Smooth muscle cell (in vitro differentiated cells): ENCODE measurements around the gene ELANE. TPM values are rescaled to one million over a fixed set of nuclear protein-coding genes. Genes with fewer than 3 reads are reported as not detected.

Experiments used
- DNase-seq: peaks from one replicate; lab custom pipeline; 2025; ENCODE audit not compliant: unreplicated experiment; lab: John Stamatoyannopoulos, UW
- H2AFZ ChIP-seq: fragments of 200-600 bp; sonication (generic); 2 replicates; pipeline ENCODE4 v1.6.0; 2016; ENCODE audit warnings: antibody characterized with exemption, low read depth, mild to moderate bottlenecking
- H3F3A ChIP-seq: fragments of 200-600 bp; sonication (generic); 2 replicates; pipeline ENCODE4 v1.6.0; 2017; ENCODE audit warnings: antibody characterized with exemption, low read depth
- H3K27ac ChIP-seq: fragments of 200-600 bp; sonication (generic); 2 replicates; pipeline ENCODE4 v1.5.1; 2016; ENCODE audit warnings: low read depth, mild to moderate bottlenecking
- H3K27me3 ChIP-seq: fragments of 200-600 bp; sonication (generic); 2 replicates; pipeline ENCODE4 v1.6.1; 2016; ENCODE audit warnings: low read depth, mild to moderate bottlenecking
- H3K36me3 ChIP-seq: fragments of 200-600 bp; sonication (generic); 2 replicates; pipeline ENCODE4 v1.5.1; 2016; ENCODE audit warnings: low read depth
- H3K4me1 ChIP-seq: fragments of 200-600 bp; sonication (generic); 2 replicates; pipeline ENCODE4 v1.5.1; 2016; ENCODE audit warnings: low read depth
- H3K4me2 ChIP-seq: fragments of 200-600 bp; sonication (generic); 2 replicates; pipeline ENCODE4 v1.6.0; 2016; ENCODE audit warnings: mild to moderate bottlenecking
- H3K4me3 ChIP-seq: fragments of 200-600 bp; sonication (generic); 2 replicates; pipeline ENCODE4 v1.5.1; 2016; ENCODE audit warnings: mild to moderate bottlenecking
- H3K79me2 ChIP-seq: fragments of 200-600 bp; sonication (generic); 2 replicates; pipeline ENCODE4 v1.6.0; 2016; ENCODE audit warnings: low read depth, mild to moderate bottlenecking
- H3K9ac ChIP-seq: fragments of 200-600 bp; sonication (generic); 2 replicates; pipeline ENCODE4 v1.6.0; 2016; ENCODE audit warnings: low read depth
- H3K9me3 ChIP-seq: fragments of 200-600 bp; sonication (generic); replicated peaks from 2 replicates; pipeline ENCODE4 v1.5.1; 2016; ENCODE audit warnings: low read depth
- H4K20me1 ChIP-seq: fragments of 200-600 bp; sonication (generic); 2 replicates; pipeline ENCODE4 v1.6.0; 2016; ENCODE audit warnings: low read depth
- CTCF ChIP-seq: fragments of 200-600 bp; sonication (generic); IDR thresholded peaks from 2 replicates; pipeline ENCODE4 v1.5.1; 2017; ENCODE audit warnings: borderline replicate concordance, mild to moderate bottlenecking, antibody characterized with exemption; ENCODE audit not compliant: insufficient read depth, poor library complexity, severe bottlenecking
- WGBS: methylation state at CpG from one replicate; pipeline ENCODE4 v1.1.7; 2016; ENCODE audit warnings: low lambda C conversion rate; 5-methylcytosine and 5-hydroxymethylcytosine counted together
- polyA plus RNA-seq: library from polyadenylated mRNA; unstranded; fragments of >200 nt; fragmentation: Nextera tagmentation; extraction: Ambion mirVana; gene quantifications from 2 replicates; pipeline ENCODE4 v1.2.1, GENCODE V29; 2016
- total RNA-seq: library from RNA; depleted of rRNA; stranded (reverse); fragments of >200 nt; gene quantifications from 2 replicates; pipeline ENCODE4 v1.2.3, GENCODE V29; 2014

The ELANE gene
- total and polyA plus RNA-seq, 2 experiments from 2014 or later: not detected

DNA sequence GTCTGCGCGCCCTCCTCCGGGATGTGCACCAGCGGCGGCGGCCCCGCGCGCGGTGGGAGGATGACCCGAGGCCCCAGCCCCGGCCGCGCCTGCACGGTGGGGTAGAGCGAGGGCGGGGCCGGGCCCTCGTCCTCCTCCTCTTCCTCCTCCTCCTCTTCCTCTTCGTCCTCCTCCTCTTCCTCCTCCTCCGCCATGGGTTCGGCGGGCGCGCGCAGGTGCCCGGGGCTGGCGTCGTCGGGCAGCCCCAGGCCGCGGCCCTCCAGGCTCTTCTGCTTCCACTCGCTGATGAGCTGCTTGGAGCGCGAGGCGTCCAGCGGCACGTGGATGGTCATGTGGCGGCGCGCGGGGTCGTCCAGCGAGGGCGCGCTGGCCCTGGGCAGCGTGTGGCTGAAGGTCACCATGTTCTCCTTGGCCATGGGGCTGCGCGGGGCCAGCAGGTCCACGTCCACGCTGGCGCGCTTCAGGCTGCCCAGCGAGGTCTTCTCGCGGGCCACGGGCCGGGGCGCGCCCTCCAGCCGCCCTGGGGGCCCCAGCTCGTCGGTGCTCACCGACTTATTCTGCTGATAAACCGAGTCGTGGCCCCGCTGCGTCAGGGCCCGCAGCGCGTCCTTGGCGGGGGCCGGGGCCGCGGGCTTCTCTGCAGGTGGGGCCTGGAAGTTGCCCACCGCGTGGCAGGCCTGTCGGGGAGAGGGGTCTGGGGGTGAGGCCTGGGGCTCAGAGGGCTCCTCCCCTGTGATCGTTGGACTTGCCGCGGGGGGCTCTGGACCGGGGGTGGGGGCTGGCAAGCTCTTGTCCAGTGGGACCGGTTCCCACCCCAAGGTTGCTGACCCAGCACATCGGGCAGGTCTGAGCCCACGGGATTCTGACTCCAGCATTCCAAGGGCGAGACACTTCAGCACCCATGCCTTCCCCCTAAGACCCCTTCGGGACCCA, 38.6 kb upstream of the ELANE start:
- Histone ChIP-seq H2AFZ (no peak overlapping the region), H3K4me3 (no peak overlapping the region), H3K4me1 (no peaks in the 10 kb centered on the region), H3F3A (peaks cover 20% of the 10 kb centered on the region), H3K9ac (no peak overlapping the region), H3K36me3 (peaks cover 11% of the 10 kb centered on the region), H3K9me3 (no peaks in the 10 kb centered on the region), H3K79me2 (peaks cover 17% of the 10 kb centered on the region), H3K27me3 (no peaks in the 10 kb centered on the region), H3K27ac (no peak overlapping the region), H4K20me1 (peaks cover 46% of the 10 kb centered on the region), H3K4me2 (no peak overlapping the region)
- no peak for TF ChIP-seq CTCF
- DNase-seq: no peak
- WGBS: 95% methylated on average over 55 of the region's 87 CpGs

- H3K4me2 ChIP-seq: no peak overlapping the region
- peaks cover 11% of the 10 kb centered on the region for H3K36me3 ChIP-seq
- no peaks in the 10 kb centered on the region for H3K9me3 ChIP-seq
- no peak overlapping the region for H2AFZ ChIP-seq
- H3K4me1 ChIP-seq: no peaks in the 10 kb centered on the region
- peaks cover 19% of the 10 kb centered on the region for H3F3A ChIP-seq
- peaks cover 7% of the 10 kb centered on the region for H3K79me2 ChIP-seq
- DNase-seq: no peak
- no peaks in the 10 kb centered on the region for H3K27me3 ChIP-seq
- WGBS: 95% methylated on average over 41 of the region's 49 CpGs
- no peak overlapping the region for H3K4me3 ChIP-seq
- peaks cover 37% of the 10 kb centered on the region for H4K20me1 ChIP-seq
- no peak overlapping the region for H3K27ac ChIP-seq
- no peak for TF ChIP-seq CTCF
- H3K9ac ChIP-seq: no peak overlapping the region
These were observed 37.7 kb upstream of the ELANE start for GRCh38 chr19:814152-815078.

DNA sequence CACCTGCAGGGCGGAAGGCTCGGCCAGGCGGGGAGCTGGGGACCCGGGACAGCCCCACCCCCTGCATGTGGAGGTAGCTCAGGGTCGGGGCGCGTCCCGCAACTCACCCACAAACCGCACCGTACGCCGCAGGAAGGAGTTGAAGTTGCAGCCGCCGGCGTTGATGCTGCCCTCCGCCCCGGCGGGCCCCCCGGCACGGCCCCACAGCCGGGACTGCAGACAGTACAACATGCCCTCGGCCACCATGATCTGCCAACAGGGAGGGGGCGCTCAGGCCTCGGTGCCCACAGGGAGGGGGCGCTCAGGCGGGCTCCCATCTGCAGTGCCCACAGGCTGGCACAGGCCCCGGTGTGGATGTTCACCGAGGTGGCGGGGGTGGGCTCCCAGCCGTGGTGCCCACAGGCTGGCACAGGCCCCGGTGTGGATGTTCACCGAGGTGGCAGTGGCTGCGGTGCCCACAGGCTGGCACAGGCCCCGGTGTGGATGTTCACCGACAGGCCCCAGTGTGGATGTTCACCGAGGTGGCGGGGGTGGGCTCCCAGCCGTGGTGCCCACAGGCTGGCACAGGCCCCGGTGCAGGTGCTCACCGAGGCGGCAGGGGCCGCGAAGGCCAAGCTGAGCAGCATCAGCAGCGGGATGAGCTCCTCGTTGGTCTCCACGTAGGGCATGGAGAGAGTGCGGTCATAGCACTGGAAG, 36.9 kb upstream of the ELANE start:
- Histone ChIP-seq H3K27me3 (no peaks in the 10 kb centered on the region), H3K9me3 (no peaks in the 10 kb centered on the region), H3K4me3 (no peak overlapping the region), H3K4me2 (no peak overlapping the region), H2AFZ (no peak overlapping the region), H3F3A (peaks cover 11% of the 10 kb centered on the region), H3K27ac (no peak overlapping the region), H3K9ac (no peak overlapping the region), H4K20me1 (peaks cover 29% of the 10 kb centered on the region), H3K4me1 (no peaks in the 10 kb centered on the region), H3K79me2 (no peaks in the 10 kb centered on the region), H3K36me3 (peaks cover 7% of the 10 kb centered on the region)
- WGBS: 98% methylated on average over 28 of the region's 47 CpGs
- no peak for DNase-seq
- TF ChIP-seq CTCF: no peak
